GM23248 (cell line): ENCODE results near the gene SNCG.

Experiments used
- EZH2 ChIP-seq: fragments of 200-600 bp; sonication (generic); IDR thresholded peaks from 2 replicates; pipeline ENCODE4 v1.6.1; 2018; ENCODE audit warnings: antibody characterized with exemption, mild to moderate bottlenecking; ENCODE audit not compliant: insufficient read depth, poor library complexity, severe bottlenecking
- EZH2phosphoT487 ChIP-seq: fragments of 200-600 bp; sonication (generic); IDR thresholded peaks from 2 replicates; pipeline ENCODE4 v1.6.1; 2018; ENCODE audit warnings: antibody characterized with exemption, moderate library complexity, mild to moderate bottlenecking, low read depth; ENCODE audit not compliant: insufficient read depth

DNA sequence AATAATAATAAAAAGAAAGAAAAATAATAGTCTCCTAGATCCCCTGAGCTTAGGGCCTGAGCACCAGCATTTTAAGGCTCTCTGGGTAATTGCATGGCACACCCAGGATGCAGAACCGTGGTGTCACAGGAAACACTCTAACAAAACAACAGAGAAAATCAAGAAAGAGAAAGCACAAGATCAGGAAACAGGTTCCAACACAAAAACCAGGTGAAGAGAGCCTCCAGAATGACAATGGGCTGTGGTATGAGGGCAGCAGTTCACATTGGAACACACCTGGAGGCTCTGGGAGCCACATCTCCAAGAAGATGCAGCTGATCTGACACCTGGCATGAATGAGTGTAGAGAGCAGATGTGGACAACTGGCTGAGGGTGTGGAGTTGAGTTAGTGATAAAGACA lies 8.1 kb upstream of the SNCG start:
- TF ChIP-seq EZH2 (no peak), EZH2phosphoT487 (no peak)
